SK-N-MC (cell line): ENCODE data around the gene RAET1G.
"Not testable (repeated sequence)": the region's sequence is repeated elsewhere in the genome, so short reads cannot be mapped to it uniquely, and the experiment has no call there.

Experiments used
- DNase-seq: peaks from one replicate; pipeline ENCODE4 v3.0.0-alpha.2; 2011; ENCODE audit warnings: low read depth, low spot score
- H3K27ac ChIP-seq: fragments of 200-600 bp; sonication (generic); 2 replicates; pipeline ENCODE4 v1.5.1; 2016; ENCODE audit warnings: mixed run types
- H3K36me3 ChIP-seq: fragments of 200-600 bp; sonication (generic); 2 replicates; pipeline ENCODE4 v1.6.1; 2017; ENCODE audit warnings: antibody characterized with exemption, low read length, mixed read lengths; ENCODE audit not compliant: insufficient read depth
- H3K4me3 ChIP-seq: fragments of 200-600 bp; sonication (generic); 2 replicates; pipeline ENCODE4 v1.5.1; 2016
- H3K9ac ChIP-seq: fragments of 200-600 bp; sonication (generic); 2 replicates; pipeline ENCODE4 v1.8.0; 2017; ENCODE audit warnings: mixed run types, mixed read lengths; ENCODE audit not compliant: insufficient read length
- H3K9me3 ChIP-seq: fragments of 200-600 bp; sonication (generic); 2 replicates; pipeline ENCODE4 v1.6.1; 2017; ENCODE audit warnings: low read depth, mild to moderate bottlenecking, antibody characterized with exemption, low read length, moderate library complexity, mixed read lengths
- EZH2 ChIP-seq: fragments of 200-600 bp; sonication (generic); IDR thresholded peaks from one replicate; pipeline ENCODE4 v1.6.1; 2017; ENCODE audit warnings: antibody characterized with exemption
- FOXP2 ChIP-seq: optimal IDR thresholded peaks from 2 replicates; pipeline ENCODE3; 2011; ENCODE audit warnings: mild to moderate bottlenecking, moderate library complexity; ENCODE audit not compliant: insufficient read depth; ENCODE audit errors: extremely low read length, control extremely low read depth
- POLR2AphosphoS5 ChIP-seq: IDR thresholded peaks from 2 replicates; pipeline ENCODE4 v1.6.1; 2012; ENCODE audit warnings: mild to moderate bottlenecking, low read depth, low read length, borderline replicate concordance

Gene RAET1G

GRCh38 chr6:149918151-149918905 is 4.6 kb downstream of the RAET1G start:
- H3K9ac ChIP-seq: no peak overlapping the region
- H3K36me3 ChIP-seq: no peaks in the 10 kb centered on the region
- DNase-seq: no peak
- no peaks in the 10 kb centered on the region for H3K9me3 ChIP-seq
- no peak overlapping the region for H3K4me3 ChIP-seq
- TF ChIP-seq POLR2AphosphoS5 (no peak), FOXP2 (no peak), EZH2 (no peak)
- H3K27ac ChIP-seq: no peak overlapping the region

- H3K4me3 ChIP-seq: no peak overlapping the region
- no peak overlapping the region for H3K27ac ChIP-seq
- no peak for TF ChIP-seq POLR2AphosphoS5
- TF ChIP-seq FOXP2: no peak
- TF ChIP-seq EZH2: no peak
- H3K36me3 ChIP-seq: no peaks in the 10 kb centered on the region
- H3K9ac ChIP-seq: no peak overlapping the region
- no peaks in the 10 kb centered on the region for H3K9me3 ChIP-seq
- no peak for DNase-seq
These were observed 5.2 kb downstream of the RAET1G start for GRCh38 chr6:149917679-149918078.

DNA sequence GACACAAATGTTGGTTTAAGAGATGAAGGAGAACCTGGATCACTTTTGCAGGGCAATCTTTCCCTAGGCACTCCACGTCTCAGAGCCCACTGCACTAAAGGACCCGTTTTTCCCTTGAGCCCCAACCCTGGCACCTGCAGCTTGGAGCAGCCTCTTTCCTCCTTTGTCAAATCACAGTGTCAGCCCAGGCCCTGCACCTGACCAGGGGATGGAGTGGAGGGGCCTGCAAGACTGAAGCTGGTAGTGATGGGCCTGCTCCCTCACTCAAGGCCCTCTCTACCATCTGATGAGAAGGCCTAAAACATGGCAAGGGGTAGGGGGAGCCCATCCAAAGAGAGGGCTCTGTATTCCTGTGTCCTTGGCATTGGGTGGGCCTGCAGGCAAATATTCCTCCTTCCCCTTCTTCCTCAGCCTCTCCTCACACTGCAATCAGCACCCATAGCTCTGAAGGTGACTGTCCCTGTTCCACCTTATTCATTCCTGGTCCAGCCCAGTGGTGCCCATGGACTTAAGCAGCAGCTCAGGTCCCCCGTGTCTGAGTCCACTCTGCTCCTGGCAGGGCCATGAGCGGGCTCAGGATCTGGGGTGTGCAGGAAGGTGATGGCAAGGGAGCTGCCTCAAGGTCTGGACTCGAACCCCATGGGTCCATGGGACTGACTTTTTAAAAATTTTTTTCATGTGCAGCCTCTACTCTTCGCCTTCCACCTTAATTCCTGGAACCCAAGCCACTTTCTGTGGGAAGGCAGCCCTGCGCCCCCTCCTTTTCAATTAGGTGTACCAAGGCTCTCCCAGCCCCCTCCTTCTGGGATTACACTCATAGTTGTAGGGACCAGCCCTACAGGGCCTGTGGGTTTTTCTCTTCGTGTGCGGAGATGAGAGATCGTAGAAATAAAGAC is 6.7 kb downstream of the RAET1G start:
- Histone ChIP-seq H3K27ac (no peak overlapping the region), H3K9ac (no peak overlapping the region), H3K9me3 (no peaks in the 10 kb centered on the region), H3K36me3 (no peaks in the 10 kb centered on the region), H3K4me3 (no peak overlapping the region)
- no peak for DNase-seq
- TF ChIP-seq POLR2AphosphoS5 (no peak), FOXP2 (no peak), EZH2 (no peak)

DNA sequence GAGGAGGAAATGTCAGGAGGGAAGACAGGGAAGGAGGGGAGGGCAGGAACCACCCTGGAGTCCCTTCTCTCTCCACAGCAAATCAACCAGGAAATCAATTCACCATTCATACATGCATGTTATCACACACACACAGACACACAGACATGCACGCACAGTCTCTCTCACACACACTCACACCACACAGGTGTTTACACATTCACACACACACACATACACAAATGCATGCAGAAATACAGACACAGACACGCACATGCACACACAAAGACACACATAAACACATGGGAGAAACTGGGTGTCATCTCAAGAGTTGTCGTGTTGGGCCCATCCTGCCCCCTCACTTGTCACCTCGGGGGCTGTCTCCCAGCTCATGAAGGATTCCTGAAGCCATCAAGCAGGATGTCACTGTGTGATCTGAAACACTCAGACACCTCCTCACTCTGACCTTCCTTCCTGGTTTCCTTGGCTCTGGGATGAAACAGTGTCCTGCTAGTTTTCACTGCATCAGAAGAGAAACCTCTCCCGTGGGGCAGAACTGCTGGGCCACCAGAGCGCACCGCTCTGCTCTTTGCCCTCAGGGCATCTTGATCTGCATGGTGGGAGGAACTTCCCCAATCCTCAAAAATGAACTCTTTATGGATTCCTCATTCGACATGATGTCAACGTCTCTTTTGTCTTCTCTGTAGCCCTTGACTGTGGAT is 9.2 kb downstream of the RAET1G start:
- H3K9ac ChIP-seq: no peak overlapping the region
- H3K9me3 ChIP-seq: no peaks in the 10 kb centered on the region
- no peak overlapping the region for H3K4me3 ChIP-seq
- no peaks in the 10 kb centered on the region for H3K36me3 ChIP-seq
- TF ChIP-seq POLR2AphosphoS5 (no peak), EZH2 (no peak), FOXP2 (no peak)
- no peak for DNase-seq
- H3K27ac ChIP-seq: no peak overlapping the region

GRCh38 chr6:149913085-149913484 is 9.8 kb downstream of the RAET1G start:
- Histone ChIP-seq H3K9me3 (no peaks in the 10 kb centered on the region), H3K9ac (no peak overlapping the region), H3K4me3 (no peak overlapping the region), H3K27ac (no peak overlapping the region), H3K36me3 (no peaks in the 10 kb centered on the region)
- no peak for DNase-seq
- TF ChIP-seq POLR2AphosphoS5 (no peak), EZH2 (no peak), FOXP2 (no peak)

DNA sequence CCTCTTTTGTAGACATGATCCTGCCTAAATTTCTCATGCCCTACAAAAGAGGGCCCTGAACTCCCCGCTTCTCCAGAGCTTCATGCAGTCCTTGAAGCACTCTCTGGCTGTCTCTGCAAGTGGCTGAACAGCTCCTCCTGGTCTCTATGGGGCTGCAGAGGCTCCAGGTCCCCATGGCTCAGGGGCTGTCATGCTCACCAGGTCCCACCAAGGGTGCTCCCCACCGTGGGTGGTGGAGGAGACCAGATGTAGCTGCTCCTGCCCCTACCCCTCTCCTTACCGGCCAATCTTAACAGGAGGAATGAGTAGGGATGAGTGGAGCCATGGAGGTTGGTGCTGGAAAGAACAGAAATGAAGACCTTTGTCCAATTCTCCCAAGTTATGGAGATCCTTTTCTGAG is 10.2 kb downstream of the RAET1G start:
- H3K9ac ChIP-seq, H3K9me3 ChIP-seq, H3K36me3 ChIP-seq, DNase-seq, H3K27ac ChIP-seq, H3K4me3 ChIP-seq: not testable (repeated sequence)

- TF ChIP-seq POLR2AphosphoS5 (no peak), EZH2 (no peak)
- H3K4me3 ChIP-seq: no peak overlapping the region
- no peak for DNase-seq
- no peak overlapping the region for H3K27ac ChIP-seq
- H3K9me3 ChIP-seq: no peaks in the 10 kb centered on the region
- no peaks in the 10 kb centered on the region for H3K36me3 ChIP-seq
- no peak overlapping the region for H3K9ac ChIP-seq
These were observed 12.2 kb downstream of the RAET1G start for GRCh38 chr6:149910721-149911151.

DNA sequence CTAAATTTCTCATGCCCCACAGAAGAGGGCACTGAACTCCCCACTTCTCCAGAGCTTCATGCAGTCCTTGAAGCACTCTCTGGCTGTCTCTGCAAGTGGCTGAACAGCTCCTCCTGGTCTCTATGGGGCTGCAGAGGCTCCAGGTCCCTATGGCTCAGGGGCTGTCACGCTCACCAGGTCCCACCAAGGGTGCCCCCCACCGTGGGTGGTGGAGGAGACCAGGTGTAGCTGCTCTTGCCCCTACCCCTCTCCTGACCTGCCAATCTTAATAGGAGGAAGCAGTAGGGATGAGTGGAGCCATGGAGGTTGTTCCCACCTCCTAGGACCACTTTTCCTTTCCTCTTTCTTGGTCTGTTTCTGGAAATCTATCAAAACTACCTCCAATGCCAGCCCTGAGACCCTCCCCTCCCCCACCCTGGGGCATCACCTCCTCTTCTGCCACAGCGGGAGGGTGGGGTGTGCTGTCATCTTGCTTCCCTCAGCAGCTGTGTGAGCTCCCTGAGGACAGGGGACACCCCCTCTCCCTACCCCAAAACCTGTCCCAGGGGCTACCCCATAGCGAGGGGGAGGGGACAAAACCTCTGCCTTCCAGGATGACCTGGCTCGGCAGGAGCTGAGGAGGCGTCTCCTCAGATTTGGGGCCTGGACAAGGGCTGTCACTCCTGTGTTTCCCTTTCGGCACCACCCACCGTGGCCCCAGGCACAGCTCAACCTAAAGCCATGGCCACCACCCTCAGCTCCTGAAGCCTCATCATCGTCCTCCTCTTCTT is 13.0 kb downstream of the RAET1G start:
- H3K9me3 ChIP-seq: no peaks in the 10 kb centered on the region
- H3K36me3 ChIP-seq: no peaks in the 10 kb centered on the region
- DNase-seq: no peak
- H3K9ac ChIP-seq: no peak overlapping the region
- H3K27ac ChIP-seq: no peak overlapping the region
- H3K4me3 ChIP-seq: no peak overlapping the region
- no peak for TF ChIP-seq EZH2

DNA sequence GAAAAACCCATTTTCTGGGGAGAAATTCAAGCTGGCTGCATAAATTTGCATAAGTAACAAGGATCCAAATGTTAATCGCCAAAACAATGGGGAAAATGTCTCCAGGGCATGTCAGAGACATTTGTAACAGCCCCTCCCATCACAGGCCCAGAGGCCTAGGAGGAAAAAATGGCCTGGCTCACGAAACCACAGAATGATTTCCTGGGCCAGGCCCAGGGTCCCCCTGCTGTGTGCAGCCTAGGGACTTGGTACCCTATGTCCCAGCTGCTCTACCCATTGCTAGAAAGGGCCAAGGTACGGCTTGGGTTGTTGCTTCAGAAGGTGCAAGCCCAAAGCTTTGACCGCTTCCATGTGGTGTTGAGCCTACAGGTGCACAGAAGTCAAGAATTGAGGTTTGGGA is 14.4 kb downstream of the RAET1G start:
- H3K9me3 ChIP-seq, DNase-seq, H3K36me3 ChIP-seq, H3K4me3 ChIP-seq, H3K27ac ChIP-seq, H3K9ac ChIP-seq: not testable (repeated sequence)
